ENCODE results near the gene GLB1L3.

DNA sequence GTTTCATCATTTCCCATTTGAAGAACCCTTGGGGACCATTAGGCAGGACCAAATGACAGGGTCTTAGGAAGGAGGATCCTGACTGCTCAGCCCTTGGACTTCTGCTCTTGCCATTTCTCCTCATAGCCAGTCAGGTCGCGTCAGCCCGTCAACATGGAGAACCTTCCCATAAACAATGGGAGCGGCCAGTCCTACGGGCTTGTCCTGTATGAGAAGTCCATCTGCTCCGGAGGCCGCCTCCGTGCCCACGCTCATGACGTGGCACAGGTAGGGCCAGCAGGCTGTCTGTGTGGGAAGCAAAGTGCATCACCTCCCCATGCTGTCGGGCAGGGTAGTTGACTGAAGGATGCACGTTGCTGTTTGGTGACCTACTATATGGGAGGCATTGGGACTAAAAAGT, 36.0 kb downstream of the GLB1L3 start:
- no peak for TF ChIP-seq POLR2A (IDR thresholded peaks at IDR 0.05)
- no peak for TF ChIP-seq EP300 (IDR thresholded peaks at IDR 0.05; ENCODE audit: low read depth)
